ENCODE measurements around the gene EML4.
"Not testable (repeated sequence)": the region's sequence is repeated elsewhere in the genome, so short reads cannot be mapped to it uniquely, and the experiment has no call there.

EML4 gene

DNA sequence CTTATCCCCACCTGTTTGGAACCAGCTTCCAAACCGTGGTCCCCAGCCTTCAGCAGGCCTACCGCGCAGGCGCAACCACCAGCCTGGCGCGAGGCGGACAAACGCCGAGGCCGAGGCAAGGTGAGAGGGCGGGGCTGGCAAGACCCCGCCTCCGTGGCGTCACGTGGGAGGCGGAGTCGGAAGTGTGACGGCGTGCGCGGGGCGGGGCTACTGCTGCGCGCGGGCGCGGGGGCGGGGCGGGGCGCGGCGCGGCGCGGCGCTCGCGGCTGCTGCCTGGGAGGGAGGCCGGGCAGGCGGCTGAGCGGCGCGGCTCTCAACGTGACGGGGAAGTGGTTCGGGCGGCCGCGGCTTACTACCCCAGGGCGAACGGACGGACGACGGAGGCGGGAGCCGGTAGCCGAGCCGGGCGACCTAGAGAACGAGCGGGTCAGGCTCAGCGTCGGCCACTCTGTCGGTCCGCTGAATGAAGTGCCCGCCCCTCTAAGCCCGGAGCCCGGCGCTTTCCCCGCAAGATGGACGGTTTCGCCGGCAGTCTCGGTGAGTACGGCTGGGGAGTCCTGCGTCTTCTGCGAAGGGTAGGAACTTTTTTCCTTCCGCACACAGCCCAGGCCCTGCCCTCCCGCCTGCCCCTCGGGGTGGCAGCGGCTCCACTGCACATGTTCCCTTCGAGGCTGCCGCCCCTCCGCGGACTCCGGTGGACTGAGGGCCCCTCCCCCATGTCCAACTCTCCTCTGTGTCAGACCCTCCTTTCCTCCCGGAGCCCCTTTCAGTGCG, at the start of gene EML4:
TSS of gene EML4 (plus strand) at position 254 of the 774 bp plus-strand sequence. CDS start at position 513, 259 bp downstream.
- peak; percentile 82 for DNase-seq

- no peak for DNase-seq
These were observed 45.7 kb upstream of the EML4 start for GRCh38 chr2:42123426-42123825.

GRCh38 chr2:42124011-42124785, 45.0 kb upstream of the EML4 start:
- DNase-seq, result no peak

- peak; percentile 80 for DNase-seq
These were observed 43.1 kb upstream of the EML4 start for GRCh38 chr2:42125841-42126594.

DNA sequence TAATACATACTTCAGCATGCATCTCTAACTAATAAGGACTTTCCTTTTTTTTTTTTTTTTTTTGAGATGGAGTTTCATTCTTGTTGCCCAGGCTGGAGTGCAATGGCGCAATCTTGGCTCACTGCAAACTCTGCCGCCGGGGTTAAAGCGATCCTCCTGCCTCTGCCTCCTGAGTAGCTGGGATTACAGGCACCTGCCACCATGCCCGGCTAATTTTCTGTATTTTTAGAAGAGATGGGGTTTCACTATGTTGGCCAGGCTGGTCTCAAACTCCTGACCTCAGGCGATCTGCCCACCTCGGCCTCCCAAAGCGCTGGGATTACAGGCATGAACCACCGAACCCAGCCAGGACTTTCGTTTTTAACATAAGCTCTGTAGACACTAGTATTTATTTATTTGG, 42.3 kb upstream of the EML4 start:
- not testable (repeated sequence) for DNase-seq

DNA sequence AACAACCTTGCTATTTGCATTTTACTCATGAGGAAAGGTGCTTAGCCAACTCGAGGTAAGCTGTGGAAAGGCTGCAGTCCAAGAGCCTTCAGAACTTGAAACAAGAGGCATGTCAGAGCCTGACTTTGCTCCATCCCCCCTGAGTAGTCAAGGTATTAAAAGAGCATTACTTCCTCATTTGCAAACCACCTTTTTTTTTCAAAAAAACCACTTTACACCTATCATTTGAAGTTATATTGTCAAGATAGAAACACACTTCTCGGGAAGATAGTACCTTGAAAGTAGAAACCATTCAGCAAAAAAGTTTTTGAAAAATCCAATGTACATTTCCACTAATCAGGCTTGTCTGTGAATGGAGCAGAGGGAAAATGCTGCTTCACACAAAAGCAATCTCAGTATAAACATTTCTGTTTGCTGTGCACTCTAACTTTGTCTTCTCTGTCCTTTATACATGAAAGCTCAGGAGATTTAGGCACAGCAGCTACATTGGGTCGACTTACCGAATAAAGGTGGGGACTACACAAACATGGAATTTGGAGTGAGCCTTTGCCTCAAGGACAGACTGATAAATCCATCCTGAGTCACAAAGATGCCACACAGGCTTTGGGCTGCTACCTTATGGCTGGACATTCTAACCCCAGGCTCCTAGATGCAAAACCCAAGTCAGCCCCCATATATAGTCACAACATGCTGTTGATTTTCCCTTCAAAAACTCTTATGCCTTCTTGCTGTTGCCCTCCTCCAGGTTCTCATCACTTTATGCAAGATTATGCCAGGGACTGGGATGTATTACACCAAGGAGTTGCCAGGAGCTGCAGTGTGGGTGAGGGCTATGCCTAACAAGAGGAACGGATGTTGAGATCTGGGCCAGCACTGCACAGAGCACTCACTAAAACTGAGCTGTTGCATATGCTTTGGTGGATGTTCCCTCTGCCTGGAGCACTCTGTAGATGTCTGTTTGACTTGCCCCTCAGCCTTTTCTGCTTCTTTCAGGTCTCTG, 41.4 kb upstream of the EML4 start:
- no peak for DNase-seq

- no peak for DNase-seq
These were observed 40.2 kb upstream of the EML4 start for GRCh38 chr2:42128721-42129486.

DNA sequence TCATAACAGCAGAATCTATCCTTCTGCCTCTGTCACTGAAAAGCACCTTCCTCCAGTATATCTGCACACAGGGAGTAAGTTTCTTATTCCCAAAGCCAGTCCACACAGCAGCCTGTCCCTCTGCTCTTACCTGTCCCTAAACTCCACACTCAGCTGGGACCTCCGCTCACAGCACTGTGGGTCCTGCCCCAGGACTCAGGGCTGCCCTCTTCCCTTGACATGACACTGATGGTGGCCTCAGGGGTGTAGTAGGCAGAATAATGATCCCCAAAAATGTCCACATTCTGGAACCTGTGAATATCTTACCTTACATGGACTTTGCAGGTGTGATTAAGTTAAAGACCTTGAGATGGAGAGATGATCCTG, 39.7 kb upstream of the EML4 start:
- DNase-seq, result no peak

DNA sequence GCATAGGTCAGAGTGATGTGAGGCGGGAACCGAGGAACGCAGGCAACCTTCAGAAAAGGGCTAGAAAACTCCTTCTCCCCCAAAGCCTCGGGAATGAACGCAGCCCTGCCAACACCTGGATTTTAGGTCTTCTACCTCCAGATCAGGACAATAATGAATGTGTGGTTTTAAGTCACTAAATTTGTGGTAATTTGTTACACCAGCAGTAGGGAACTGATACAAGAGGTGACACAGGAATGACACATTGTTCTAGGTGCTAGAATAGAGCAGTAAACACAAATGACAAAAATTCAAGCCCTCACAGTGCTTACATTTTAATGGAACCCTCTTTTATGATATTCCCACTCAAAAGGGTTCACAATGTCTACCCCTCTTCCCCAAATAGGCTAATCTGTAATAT, 39.2 kb upstream of the EML4 start:
- DNase-seq, result no peak

DNA sequence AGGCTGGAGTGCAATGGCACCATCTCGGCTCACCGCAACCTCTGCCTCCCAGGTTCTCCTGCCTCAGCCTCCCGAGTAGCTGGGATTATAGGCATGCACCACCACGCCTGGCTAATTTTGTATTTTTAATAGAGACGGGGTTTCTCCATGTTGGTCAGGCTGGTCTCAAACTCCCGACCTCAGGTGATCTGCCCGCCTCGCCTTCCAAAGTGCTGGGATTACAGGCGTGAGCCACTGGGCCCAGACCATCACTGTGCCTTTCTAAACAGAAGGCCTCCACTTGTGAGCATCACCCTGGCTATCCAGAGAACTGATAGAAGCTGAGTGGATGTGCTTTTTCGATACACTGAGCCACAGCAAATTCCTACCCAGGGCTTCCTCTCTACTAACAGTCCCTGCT, 38.3 kb upstream of the EML4 start:
- DNase-seq, result not testable (repeated sequence)

DNA sequence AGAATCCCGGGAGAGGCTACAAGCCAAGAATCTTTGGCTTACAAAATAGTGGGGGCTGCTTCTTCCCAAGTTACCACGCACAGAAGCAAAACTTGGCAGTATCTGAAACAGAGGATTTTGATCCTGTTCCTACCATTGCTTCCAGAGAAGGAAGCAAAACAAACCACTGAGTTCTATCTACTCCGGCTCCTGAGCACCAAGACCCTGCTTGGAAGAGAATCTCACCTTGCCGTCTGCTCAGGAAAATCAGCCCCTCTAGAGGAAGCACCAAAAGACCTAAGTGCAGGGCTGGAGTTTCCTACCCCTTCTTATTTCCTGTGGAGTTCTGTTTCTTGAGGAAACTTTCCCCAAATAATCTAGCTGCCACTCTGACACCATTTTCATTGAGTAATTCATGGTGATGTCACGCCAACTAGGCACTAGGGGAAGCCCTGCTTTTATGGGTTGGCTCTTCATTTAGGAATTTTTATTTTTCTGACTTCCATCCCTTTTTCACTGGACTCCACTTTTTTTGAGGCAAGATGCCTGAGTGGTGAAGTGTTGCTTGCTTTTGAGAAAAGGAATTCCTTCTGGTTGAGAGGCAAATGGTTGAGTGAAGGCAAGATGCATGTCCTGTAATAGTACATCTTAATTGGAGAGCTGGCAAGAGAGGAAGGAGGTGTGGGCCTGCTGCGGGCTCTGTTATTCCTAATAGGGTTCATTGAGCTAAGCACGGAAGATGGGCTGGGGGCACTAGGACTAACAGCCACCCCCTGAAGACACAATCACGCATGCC, 36.8 kb upstream of the EML4 start:
- DNase-seq, result no peak

GRCh38 chr2:42132966-42133641, 36.0 kb upstream of the EML4 start:
- DNase-seq, result peak; percentile 49

DNA sequence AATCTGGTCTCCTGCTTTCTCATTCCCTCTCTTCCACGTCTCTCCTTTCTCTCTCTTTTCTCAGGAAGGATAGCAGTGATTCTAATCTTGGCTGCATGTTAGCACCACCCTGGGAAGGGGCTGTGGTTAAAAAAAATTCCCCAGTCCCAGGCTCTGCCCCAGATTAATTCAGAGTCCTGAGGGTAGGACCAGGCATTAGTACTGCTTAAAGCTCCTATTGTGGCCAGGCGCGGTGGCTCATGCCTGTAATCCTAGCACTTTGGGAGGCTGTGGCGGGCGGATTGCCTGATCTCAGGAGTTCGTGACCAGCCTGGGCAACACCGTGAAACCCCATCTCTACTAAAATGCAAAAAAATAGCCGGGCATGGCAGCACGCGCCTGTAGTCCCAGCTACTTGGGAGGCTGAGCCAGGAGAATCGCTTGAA, 35.4 kb upstream of the EML4 start:
- no peak for DNase-seq

GRCh38 chr2:42134401-42134932, 34.7 kb upstream of the EML4 start:
- DNase-seq, result not testable (repeated sequence)

DNA sequence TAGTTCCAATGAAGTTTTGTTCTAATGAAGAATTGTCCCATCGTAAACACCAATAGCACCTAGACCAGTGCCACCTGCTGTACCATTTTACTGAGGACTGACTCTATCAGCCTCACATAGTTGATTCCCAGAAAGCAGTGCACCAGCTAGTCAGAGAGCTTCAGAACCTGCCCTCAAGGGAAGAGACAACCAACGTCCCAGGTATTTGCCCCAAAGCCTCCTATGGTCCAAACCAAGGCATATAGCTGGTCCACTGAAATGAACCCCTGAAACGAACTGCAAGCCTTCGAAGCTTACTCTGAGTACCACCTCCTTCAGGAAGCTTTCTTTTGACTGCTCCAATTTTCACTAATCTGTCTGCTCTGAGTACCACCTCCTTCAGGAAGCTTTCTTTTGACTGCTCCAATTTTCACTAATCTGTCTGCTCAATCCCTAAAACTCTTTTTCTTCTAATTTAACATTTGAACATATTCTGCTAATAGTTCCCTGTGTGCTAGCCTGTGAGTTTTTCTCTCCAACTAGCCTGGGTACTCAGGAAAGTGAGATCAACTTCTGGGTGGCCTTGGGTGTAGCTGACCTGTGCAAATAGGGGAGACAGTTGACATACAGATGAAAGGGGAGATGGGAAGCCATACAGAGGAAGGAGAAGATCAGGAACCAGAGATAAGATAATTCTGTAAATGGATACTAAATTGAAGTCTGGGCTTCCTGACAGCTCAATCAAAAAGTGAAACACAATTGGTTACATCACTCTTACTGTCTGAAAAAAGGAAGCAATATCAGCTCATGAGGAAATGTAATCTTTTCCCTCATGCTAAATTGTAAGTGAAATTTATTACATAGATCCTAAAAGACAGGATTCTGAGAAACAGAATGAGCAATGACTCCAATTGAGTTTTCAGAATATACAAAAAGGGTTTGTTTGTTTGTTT, 33.5 kb upstream of the EML4 start:
- no peak for DNase-seq

DNA sequence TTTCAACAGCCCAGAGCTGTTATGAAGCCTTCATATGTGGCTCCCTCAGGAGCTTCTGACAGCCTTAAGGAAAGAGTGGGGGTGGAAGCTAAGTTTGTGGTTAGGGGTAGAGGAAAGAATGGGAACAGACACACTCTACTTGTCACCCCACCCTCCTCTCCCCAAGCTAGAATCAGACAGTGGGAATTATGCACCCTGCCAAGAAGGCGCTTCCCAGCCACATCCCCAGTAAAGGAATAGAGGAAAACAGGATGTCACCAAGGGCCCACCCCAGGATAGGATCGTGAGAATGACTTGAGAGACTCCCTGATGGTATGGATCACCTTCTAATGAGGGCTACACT, 32.4 kb upstream of the EML4 start:
- DNase-seq, result no peak

- no peak for DNase-seq
These were observed 31.9 kb upstream of the EML4 start for GRCh38 chr2:42137125-42137841.
